B cell (primary cell): ENCODE measurements around the gene U2AF2.

Experiments
- CTCF ChIP-seq: fragments of 200-600 bp; IDR thresholded peaks from one replicate; pipeline ENCODE4 v1.8.0; 2022; ENCODE audit warnings: antibody characterized with exemption, mild to moderate bottlenecking
- EZH2 ChIP-seq: IDR thresholded peaks from 2 replicates; pipeline ENCODE4 v1.6.1; 2012; ENCODE audit warnings: borderline replicate concordance, low read depth, mild to moderate bottlenecking, moderate library complexity, low read length; ENCODE audit not compliant: insufficient read depth, poor library complexity, severe bottlenecking

GRCh38 chr19:55720801-55721200, 66.0 kb downstream of the U2AF2 start:
- TF ChIP-seq CTCF (no peak), EZH2 (no peak)
